ENCODE measurements around the gene ZNF780B. TPM values are rescaled to one million over a fixed set of nuclear protein-coding genes. Genes with fewer than 3 reads are reported as not detected.
A peak's percentile ranks its signal among the peaks of the same experiment; 100 is the strongest.
"Not testable (repeated sequence)": the region's sequence is repeated elsewhere in the genome, so short reads cannot be mapped to it uniquely, and the experiment has no call there.

ZNF780B gene
- total RNA-seq, 4 donors from 2014 or later = 4.5 to 87.8 (median 25.5) TPM

DNA sequence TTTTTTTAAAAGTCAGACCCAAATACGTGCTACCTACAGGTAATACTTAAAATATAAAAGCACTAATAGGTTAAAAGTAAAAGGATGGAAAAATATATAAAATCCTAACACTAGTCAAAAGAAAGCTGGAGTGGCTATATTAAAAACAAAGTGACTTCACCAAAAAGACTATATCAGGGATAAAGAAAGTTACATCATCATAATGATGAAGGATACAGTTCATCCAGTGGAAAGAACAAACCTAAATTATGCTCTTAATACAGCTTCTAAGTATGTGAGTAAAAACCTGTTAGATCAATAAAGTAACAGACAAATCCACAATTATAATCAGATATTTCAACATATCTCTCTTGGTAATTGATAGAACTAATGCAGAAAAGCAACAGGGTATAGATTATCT is 1.1 kb upstream of the ZNF780B start:
- WGBS, 2 donors (ENCODE audit: low coverage in 1 of 2) = 78 to 91% methylated on average over 1 of the region's 1 CpG
- TF ChIP-seq EP300 (IDR thresholded peaks at IDR 0.05; ENCODE audit: low read depth) (no peak), POLR2A (IDR thresholded peaks at IDR 0.05) (no peak), POLR2AphosphoS5 (IDR thresholded peaks at IDR 0.05) (no peak)
- TF ChIP-seq, protein P1, sequence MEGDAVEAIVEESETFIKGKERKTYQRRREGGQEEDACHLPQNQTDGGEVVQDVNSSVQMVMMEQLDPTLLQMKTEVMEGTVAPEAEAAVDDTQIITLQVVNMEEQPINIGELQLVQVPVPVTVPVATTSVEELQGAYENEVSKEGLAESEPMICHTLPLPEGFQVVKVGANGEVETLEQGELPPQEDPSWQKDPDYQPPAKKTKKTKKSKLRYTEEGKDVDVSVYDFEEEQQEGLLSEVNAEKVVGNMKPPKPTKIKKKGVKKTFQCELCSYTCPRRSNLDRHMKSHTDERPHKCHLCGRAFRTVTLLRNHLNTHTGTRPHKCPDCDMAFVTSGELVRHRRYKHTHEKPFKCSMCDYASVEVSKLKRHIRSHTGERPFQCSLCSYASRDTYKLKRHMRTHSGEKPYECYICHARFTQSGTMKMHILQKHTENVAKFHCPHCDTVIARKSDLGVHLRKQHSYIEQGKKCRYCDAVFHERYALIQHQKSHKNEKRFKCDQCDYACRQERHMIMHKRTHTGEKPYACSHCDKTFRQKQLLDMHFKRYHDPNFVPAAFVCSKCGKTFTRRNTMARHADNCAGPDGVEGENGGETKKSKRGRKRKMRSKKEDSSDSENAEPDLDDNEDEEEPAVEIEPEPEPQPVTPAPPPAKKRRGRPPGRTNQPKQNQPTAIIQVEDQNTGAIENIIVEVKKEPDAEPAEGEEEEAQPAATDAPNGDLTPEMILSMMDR (IDR thresholded peaks at IDR 0.05) = no peak
- no peak overlapping the region for H3K27ac ChIP-seq
- no peaks in the 10 kb centered on the region for H3K36me3 ChIP-seq
- H3K4me3 ChIP-seq = no peak overlapping the region
- peaks cover 0 to 17% (median 10%) of the 10 kb centered on the region in 4 donors for H3K4me1 ChIP-seq
- intact Hi-C loops (cut with DNase I; ENCODE audit: low total_unique reads) (no loop called here), in situ Hi-C loops (cut with MboI; ENCODE audit: low pct_ligation_motif_present in 1 of 4, low pct_unique_long_range_greater_than_20kb in 1 of 4, low sequenced_read_pairs in 3 of 4) (no loop called here)
- DNase-seq = no peak
- H3K27me3 ChIP-seq = peaks cover 8% of the 10 kb centered on the region
- H3K9me3 ChIP-seq = peaks cover 12 to 24% of the 10 kb centered on the region in 2 donors

- no peaks in the 10 kb centered on the region for H3K36me3 ChIP-seq
- in situ Hi-C loops (cut with MboI; ENCODE audit: low pct_ligation_motif_present in 1 of 4, low pct_unique_long_range_greater_than_20kb in 1 of 4, low sequenced_read_pairs in 3 of 4) (no loop called here), intact Hi-C loops (cut with DNase I; ENCODE audit: low total_unique reads) (no loop called here)
- H3K27ac ChIP-seq = peak overlapping the region; percentile 65 to 78 (median 70)
- H3K9me3 ChIP-seq = peaks cover 12 to 24% of the 10 kb centered on the region in 2 donors
- peaks cover 8% of the 10 kb centered on the region for H3K27me3 ChIP-seq
- WGBS, 2 donors (ENCODE audit: low coverage in 1 of 2) = 4 to 8% methylated on average over 7 of the region's 7 CpGs
- H3K4me1 ChIP-seq = peaks cover 0 to 17% (median 10%) of the 10 kb centered on the region in 4 donors
- DNase-seq = no peak
- TF ChIP-seq POLR2A (IDR thresholded peaks at IDR 0.05) = no peak
- no peak for TF ChIP-seq EP300 (IDR thresholded peaks at IDR 0.05; ENCODE audit: low read depth)
- no peak for TF ChIP-seq POLR2AphosphoS5 (IDR thresholded peaks at IDR 0.05)
- peak overlapping the region; percentile 59 to 79 (median 63) for H3K4me3 ChIP-seq
Measured at GRCh38 chr19:40056505-40056904, 474 bp upstream of the ZNF780B start.

DNA sequence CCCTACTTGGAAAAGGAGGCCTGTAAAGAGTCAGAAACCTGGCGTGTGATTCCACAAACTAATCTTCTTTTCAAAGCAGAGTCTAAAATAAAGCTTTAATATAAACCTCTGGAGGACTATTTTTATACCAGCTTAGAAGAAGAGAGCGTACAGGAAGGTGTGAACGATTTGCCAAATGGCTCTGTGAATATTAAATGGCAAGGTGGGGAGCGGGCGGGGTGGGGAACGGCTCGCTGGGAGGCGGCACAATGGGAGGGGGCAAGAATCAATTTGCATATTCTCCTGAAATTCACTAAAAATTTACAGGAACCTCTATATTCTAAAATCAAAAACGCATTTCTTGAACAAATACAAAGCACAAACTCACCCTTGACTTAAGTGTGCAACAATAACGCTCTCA is 982 bp downstream of the ZNF780B start:
- H3K4me3 ChIP-seq = peak overlapping the region; percentile 59 to 79 (median 63)
- intact Hi-C loops (cut with DNase I; ENCODE audit: low total_unique reads) = no loop called here
- peaks cover 0 to 5% (median 0%) of the 10 kb centered on the region in 4 donors for H3K36me3 ChIP-seq
- no peak for DNase-seq
- no peak overlapping the region for H3K27ac ChIP-seq
- 31 to 54% methylated on average over 9 to 10 of the region's 10 CpGs for WGBS, 2 donors (ENCODE audit: low coverage in 1 of 2)
- in situ Hi-C loops (cut with MboI; ENCODE audit: low pct_ligation_motif_present in 1 of 4, low pct_unique_long_range_greater_than_20kb in 1 of 4, low sequenced_read_pairs in 3 of 4) = no loop called here
- TF ChIP-seq POLR2A (IDR thresholded peaks at IDR 0.05) (no peak), EP300 (IDR thresholded peaks at IDR 0.05; ENCODE audit: low read depth) (no peak), POLR2AphosphoS5 (IDR thresholded peaks at IDR 0.05) (no peak)
- TF ChIP-seq, protein P1 (IDR thresholded peaks at IDR 0.05) = no peak
- H3K4me1 ChIP-seq = peaks cover 0 to 17% (median 10%) of the 10 kb centered on the region in 4 donors
- H3K9me3 ChIP-seq = peaks cover 11 to 15% of the 10 kb centered on the region in 2 donors
- peaks cover 5% of the 10 kb centered on the region for H3K27me3 ChIP-seq

- WGBS, 2 donors (ENCODE audit: low coverage in 1 of 2) = 93 to 94% methylated on average over 5 to 9 of the region's 9 CpGs
- in situ Hi-C loops (cut with MboI; ENCODE audit: low pct_ligation_motif_present in 1 of 4, low pct_unique_long_range_greater_than_20kb in 1 of 4, low sequenced_read_pairs in 3 of 4) = no loop called here
- Histone ChIP-seq H3K4me1 (peaks cover 0 to 17% (median 10%) of the 10 kb centered on the region in 4 donors), H3K27me3 (peaks cover 5% of the 10 kb centered on the region), H3K4me3 (peak overlapping the region in 1 of 4 donors; percentile 79), H3K36me3 (peaks cover 0 to 9% (median 0%) of the 10 kb centered on the region in 4 donors), H3K9me3 (peaks cover 7 to 11% of the 10 kb centered on the region in 2 donors), H3K27ac (no peak overlapping the region)
- no peak for DNase-seq
- no peak for TF ChIP-seq EP300 (IDR thresholded peaks at IDR 0.05; ENCODE audit: low read depth)
- TF ChIP-seq POLR2AphosphoS5 (IDR thresholded peaks at IDR 0.05) = no peak
- TF ChIP-seq, protein P1 (IDR thresholded peaks at IDR 0.05) = no peak
- TF ChIP-seq POLR2A (IDR thresholded peaks at IDR 0.05) = no peak
- intact Hi-C loops (cut with DNase I; ENCODE audit: low total_unique reads) = no loop called here
Measured at GRCh38 chr19:40054632-40055031, 1.4 kb downstream of the ZNF780B start.

GRCh38 chr19:40053491-40053890 is 2.5 kb downstream of the ZNF780B start:
- in situ Hi-C loops (cut with MboI; ENCODE audit: low pct_ligation_motif_present in 1 of 4, low pct_unique_long_range_greater_than_20kb in 1 of 4, low sequenced_read_pairs in 3 of 4) = no loop called here
- TF ChIP-seq EP300 (IDR thresholded peaks at IDR 0.05; ENCODE audit: low read depth) = no peak
- no peak for TF ChIP-seq POLR2A (IDR thresholded peaks at IDR 0.05)
- no peak for TF ChIP-seq POLR2AphosphoS5 (IDR thresholded peaks at IDR 0.05)
- TF ChIP-seq, protein P1 (IDR thresholded peaks at IDR 0.05) = no peak
- peaks cover 0 to 17% (median 10%) of the 10 kb centered on the region in 4 donors for H3K4me1 ChIP-seq
- no peak overlapping the region for H3K4me3 ChIP-seq
- 93 to 96% methylated on average over 2 of the region's 2 CpGs for WGBS, 2 donors (ENCODE audit: low coverage in 1 of 2)
- intact Hi-C loops (cut with DNase I; ENCODE audit: low total_unique reads) = no loop called here
- peaks cover 0 to 1% of the 10 kb centered on the region in 2 donors for H3K9me3 ChIP-seq
- H3K27ac ChIP-seq = no peak overlapping the region
- peaks cover 0 to 18% (median 0%) of the 10 kb centered on the region in 4 donors for H3K36me3 ChIP-seq
- no peaks in the 10 kb centered on the region for H3K27me3 ChIP-seq
- DNase-seq = no peak

- in situ Hi-C loops (cut with MboI; ENCODE audit: low pct_ligation_motif_present in 1 of 4, low pct_unique_long_range_greater_than_20kb in 1 of 4, low sequenced_read_pairs in 3 of 4); H3K4me3 ChIP-seq; intact Hi-C loops (cut with DNase I; ENCODE audit: low total_unique reads); H3K4me1 ChIP-seq; H3K27ac ChIP-seq; DNase-seq; H3K27me3 ChIP-seq: not testable (repeated sequence)
- peaks cover 39 to 42% of the 10 kb centered on the region in 2 donors for H3K9me3 ChIP-seq
- 100% methylated on average over 1 of the region's 1 CpG for WGBS, 2 donors (ENCODE audit: low coverage in 1 of 2)
- H3K36me3 ChIP-seq = peaks cover 0 to 46% (median 21%) of the 10 kb centered on the region in 4 donors
Measured at GRCh38 chr19:40041718-40042117, 14.3 kb downstream of the ZNF780B start.

Data from transverse colon (tissue), 4 donors.